ENCODE data around the gene KCNMB1.

KCNMB1 gene

GRCh38 chr5:170353011-170353761 is 36.0 kb downstream of the KCNMB1 start:
- no peak for DNase-seq (ENCODE audit: low read depth)
- no peak overlapping the region for H3K4me3 ChIP-seq (ENCODE audit: low read depth, low read length)

- no peak for DNase-seq (ENCODE audit: low read depth)
- no peak overlapping the region for H3K4me3 ChIP-seq (ENCODE audit: low read depth, low read length)
Observed at GRCh38 chr5:170348137-170348633, 41.0 kb downstream of the KCNMB1 start.

- DNase-seq (ENCODE audit: low read depth): no peak
Observed at GRCh38 chr5:170347022-170347567, 42.1 kb downstream of the KCNMB1 start.

DNA sequence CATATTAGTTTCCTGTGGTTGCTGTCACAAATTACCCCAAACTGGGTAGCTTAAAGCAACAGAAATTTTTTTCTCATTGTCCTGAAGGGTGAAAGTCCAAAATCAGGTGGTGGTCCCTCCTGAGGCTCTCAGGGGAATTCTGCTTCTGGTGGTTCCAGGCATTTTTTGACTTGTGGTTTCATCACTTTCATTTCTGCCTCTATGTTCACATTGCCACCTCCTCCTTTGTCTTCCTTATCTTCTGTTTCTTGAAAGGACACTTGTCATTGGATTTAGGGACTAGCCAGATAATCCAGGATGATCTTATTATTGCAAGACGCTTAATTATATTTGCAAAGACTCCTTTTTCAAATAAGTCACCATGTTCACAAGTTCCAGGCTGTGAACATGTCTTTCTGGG is 43.2 kb downstream of the KCNMB1 start:
- H3K4me3 ChIP-seq (ENCODE audit: low read depth, low read length): no peak overlapping the region
- DNase-seq (ENCODE audit: low read depth): no peak

More at GRCh38 chr5:170347022-170347567, 42.1 kb downstream of the KCNMB1 start:
- H3K4me3 ChIP-seq (ENCODE audit: low read depth, low read length): no peak overlapping the region

GRCh38 chr5:170343177-170343576 is 46.0 kb downstream of the KCNMB1 start:
- H3K4me3 ChIP-seq (ENCODE audit: low read depth, low read length): no peak overlapping the region
- DNase-seq (ENCODE audit: low read depth): no peak

DNA sequence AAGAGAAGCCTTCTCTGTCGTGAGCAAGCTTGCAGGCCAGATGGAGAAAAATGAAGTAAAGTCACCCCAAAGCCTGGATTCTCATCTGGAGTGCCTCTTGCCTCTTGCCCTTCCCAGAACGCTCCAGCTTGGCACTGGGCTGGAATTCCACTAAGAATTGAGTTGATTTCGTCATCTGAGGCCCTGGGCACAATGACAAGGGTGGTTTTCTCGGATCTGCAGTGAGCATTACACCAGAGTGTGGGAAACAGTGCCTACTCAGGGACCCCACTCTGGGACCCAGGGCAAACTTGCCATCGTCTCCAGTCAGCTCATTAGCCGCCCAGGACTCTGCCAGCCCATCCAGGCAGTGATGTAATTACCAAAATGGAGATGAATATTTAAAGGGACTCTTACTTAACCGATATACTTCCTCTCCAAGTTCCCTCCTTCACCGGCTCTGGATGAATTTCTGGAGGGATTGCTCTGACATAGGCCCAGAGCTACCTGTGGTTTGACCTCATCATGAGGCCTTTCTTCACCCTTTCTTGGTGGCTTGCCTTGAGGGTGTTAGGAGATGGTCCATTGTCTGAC is 46.9 kb downstream of the KCNMB1 start:
- DNase-seq (ENCODE audit: low read depth): no peak
- H3K4me3 ChIP-seq (ENCODE audit: low read depth, low read length): no peak overlapping the region

- no peak for DNase-seq (ENCODE audit: low read depth)
- no peak overlapping the region for H3K4me3 ChIP-seq (ENCODE audit: low read depth, low read length)
Observed at GRCh38 chr5:170341545-170341944, 47.6 kb downstream of the KCNMB1 start.

- H3K4me3 ChIP-seq (ENCODE audit: low read depth, low read length): no peak overlapping the region
- no peak for DNase-seq (ENCODE audit: low read depth)
Observed at GRCh38 chr5:170339780-170340167, 49.4 kb downstream of the KCNMB1 start.

GRCh38 chr5:170338933-170339779 is 50.0 kb downstream of the KCNMB1 start:
- no peak for DNase-seq (ENCODE audit: low read depth)
- no peak overlapping the region for H3K4me3 ChIP-seq (ENCODE audit: low read depth, low read length)

GRCh38 chr5:170338291-170338690 is 50.9 kb downstream of the KCNMB1 start:
- no peak for DNase-seq (ENCODE audit: low read depth)
- H3K4me3 ChIP-seq (ENCODE audit: low read depth, low read length): no peak overlapping the region

GRCh38 chr5:170337045-170337733 is 52.0 kb downstream of the KCNMB1 start:
- no peak overlapping the region for H3K4me3 ChIP-seq (ENCODE audit: low read depth, low read length)
- no peak for DNase-seq (ENCODE audit: low read depth)

DNA sequence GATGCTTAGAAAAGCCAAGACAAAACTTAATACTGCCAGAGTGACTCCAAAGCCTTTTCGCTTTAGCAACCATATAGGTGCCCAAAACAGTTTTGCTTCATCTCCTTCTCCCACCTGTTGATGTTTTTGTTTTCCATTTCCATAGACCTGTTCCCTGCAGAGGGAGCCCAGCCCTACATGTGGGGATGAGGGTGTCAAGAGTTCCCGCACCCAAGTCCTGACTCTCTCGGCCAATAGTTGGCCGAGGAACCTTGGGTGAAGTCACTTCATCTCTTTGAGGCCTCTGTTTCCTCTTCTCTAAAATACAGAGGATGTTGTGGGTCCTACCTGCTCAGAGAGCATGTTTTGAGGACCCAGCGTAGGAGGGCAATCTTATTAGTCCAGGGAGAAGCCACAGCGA is 53.1 kb downstream of the KCNMB1 start:
- no peak overlapping the region for H3K4me3 ChIP-seq (ENCODE audit: low read depth, low read length)
- DNase-seq (ENCODE audit: low read depth): no peak

DNA sequence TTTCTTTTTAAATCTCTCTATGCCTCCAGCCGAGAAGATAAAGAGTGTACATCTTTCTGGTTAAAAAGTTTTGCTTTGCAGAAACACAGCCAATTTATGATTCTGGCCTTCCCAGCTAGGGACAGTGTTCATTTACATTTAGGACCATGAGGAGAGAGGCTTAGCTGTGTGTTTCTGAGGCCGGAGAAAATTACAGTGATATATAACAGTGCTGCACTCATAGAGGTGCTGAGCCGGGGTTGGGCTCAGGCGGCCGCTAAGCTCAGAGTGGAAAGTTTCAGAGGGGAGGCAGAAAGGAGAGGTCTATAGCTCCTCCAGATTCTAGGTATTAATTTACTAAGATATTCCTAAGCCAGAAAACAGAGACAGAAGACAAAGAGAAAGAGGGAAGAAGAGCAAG is 54.5 kb downstream of the KCNMB1 start:
- no peak overlapping the region for H3K4me3 ChIP-seq (ENCODE audit: low read depth, low read length)
- DNase-seq (ENCODE audit: low read depth): no peak

GRCh38 chr5:170333161-170333910 is 55.8 kb downstream of the KCNMB1 start:
- no peak overlapping the region for H3K4me3 ChIP-seq (ENCODE audit: low read depth, low read length)

GRCh38 chr5:170332058-170332457 is 57.1 kb downstream of the KCNMB1 start:
- no peak for DNase-seq (ENCODE audit: low read depth)
- no peak overlapping the region for H3K4me3 ChIP-seq (ENCODE audit: low read depth, low read length)

More at GRCh38 chr5:170333161-170333910, 55.8 kb downstream of the KCNMB1 start:
- DNase-seq (ENCODE audit: low read depth): no peak

- H3K4me3 ChIP-seq (ENCODE audit: low read depth, low read length): no peak overlapping the region
- DNase-seq (ENCODE audit: low read depth): no peak
Observed at GRCh38 chr5:170330568-170331054, 58.6 kb downstream of the KCNMB1 start.

GRCh38 chr5:170329524-170329923 is 59.6 kb downstream of the KCNMB1 start:
- H3K4me3 ChIP-seq (ENCODE audit: low read depth, low read length): no peak overlapping the region
- no peak for DNase-seq (ENCODE audit: low read depth)

DNA sequence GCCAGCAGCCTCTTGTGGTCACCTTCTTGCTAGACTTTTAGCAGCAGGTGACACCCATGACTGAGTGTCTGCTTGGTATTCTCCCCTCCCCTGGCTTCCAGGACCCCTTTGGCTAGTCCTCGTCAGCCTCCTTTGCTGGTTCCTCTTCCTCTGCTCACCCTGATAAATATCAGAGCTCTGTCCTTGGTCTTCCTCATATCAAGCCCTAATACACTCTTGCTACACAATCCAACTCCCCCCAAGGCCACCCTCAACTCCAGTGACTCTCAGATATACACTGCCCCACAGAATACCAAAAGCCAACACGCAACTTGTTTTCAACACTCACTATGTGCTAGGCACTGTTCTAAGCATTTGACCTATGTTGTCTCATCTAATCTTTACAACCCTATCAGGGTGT is 61.3 kb downstream of the KCNMB1 start:
- no peak for DNase-seq (ENCODE audit: low read depth)
- no peak overlapping the region for H3K4me3 ChIP-seq (ENCODE audit: low read depth, low read length)

GRCh38 chr5:170327168-170327567 is 62.0 kb downstream of the KCNMB1 start:
- DNase-seq (ENCODE audit: low read depth): no peak
- no peak overlapping the region for H3K4me3 ChIP-seq (ENCODE audit: low read depth, low read length)

All from skeletal muscle cell (primary cell).